IMR-90 (cell line): ENCODE data around the gene AFF2. TPM values are rescaled to one million over a fixed set of nuclear protein-coding genes. Genes with fewer than 3 reads are reported as not detected.

Experiments used
- ATAC-seq: fragments of 200-7000 bp; cut with Tn5 transposase; 2 replicates; pipeline ENCODE4 v1.9.1; 2020; ENCODE audit warnings: low read depth, mild to moderate bottlenecking, moderate library complexity
- BruUV-seq: library from RNA; stranded (reverse); fragments of 400-500 nt; replicated peaks from 2 replicates; lab custom pipeline; 2021; lab: Mats Ljungman, UMichigan
- CTCF ChIA-PET: fragments of 300-600 bp; formaldehyde crosslinking; extraction: SDS; loops from one replicate; lab custom pipeline; 2021; ENCODE audit warnings: antibody characterized with exemption; lab: Yijun Ruan, JAX
- POLR2A ChIA-PET: fragments of 300-600 bp; sonication (Branson Sonifier 250); formaldehyde crosslinking; loops from one replicate; lab custom pipeline; 2022; ENCODE audit warnings: antibody characterized with exemption; ENCODE audit not compliant: unreplicated experiment; lab: Charles Lee
- DNase-seq: peaks from one replicate; pipeline ENCODE4 v3.0.0; 2013
- H2AFZ ChIP-seq: replicated peaks from 2 replicates; pipeline ENCODE3; 2013; ENCODE audit warnings: low read length, mild to moderate bottlenecking; ENCODE audit not compliant: poor library complexity
- H2AK5ac ChIP-seq: 2 replicates; pipeline ENCODE4 v1.6.1; 2013; ENCODE audit warnings: low read depth, low read length, inconsistent platforms
- H2AK9ac ChIP-seq: replicated peaks from 2 replicates; pipeline ENCODE3; 2013; ENCODE audit warnings: mild to moderate bottlenecking, low read depth, low read length, moderate library complexity; ENCODE audit not compliant: poor library complexity
- H2BK120ac ChIP-seq: 2 replicates; pipeline ENCODE4 v1.6.1; 2013; ENCODE audit warnings: low read depth, low read length, inconsistent platforms
- H2BK15ac ChIP-seq: 3 replicates; pipeline ENCODE4 v1.6.1; 2013; ENCODE audit warnings: low read depth, low read length, inconsistent platforms
- H2BK20ac ChIP-seq: 2 replicates; pipeline ENCODE4 v1.6.1; 2013; ENCODE audit warnings: low read depth, mild to moderate bottlenecking, inconsistent platforms, low read length, moderate library complexity
- H2BK5ac ChIP-seq: 2 replicates; pipeline ENCODE4 v1.6.1; 2013; ENCODE audit warnings: mild to moderate bottlenecking, low read depth, low read length, inconsistent platforms; ENCODE audit not compliant: poor library complexity, severe bottlenecking
- H3K14ac ChIP-seq: replicated peaks from 2 replicates; pipeline ENCODE4 v1.6.1; 2013; ENCODE audit warnings: low read depth, low read length, inconsistent platforms
- H3K18ac ChIP-seq: 2 replicates; pipeline ENCODE4 v1.6.1; 2013; ENCODE audit warnings: low read depth, low read length, control low read depth
- H3K23ac ChIP-seq: 2 replicates; pipeline ENCODE4 v1.6.1; 2013; ENCODE audit warnings: low read depth, low read length, inconsistent platforms
- H3K27ac ChIP-seq: 2 replicates; pipeline ENCODE4 v1.5.1; 2013; ENCODE audit warnings: mild to moderate bottlenecking, control low read depth, low read length; ENCODE audit not compliant: insufficient read depth
- H3K27me3 ChIP-seq: 2 replicates; pipeline ENCODE4 v1.6.1; 2013; ENCODE audit warnings: low read length; ENCODE audit not compliant: control insufficient read depth, insufficient read depth
- H3K36me3 ChIP-seq: 2 replicates; pipeline ENCODE4 v1.6.1; 2013; ENCODE audit warnings: low read length, mixed read lengths; ENCODE audit not compliant: control insufficient read depth, insufficient read depth
- H3K4ac ChIP-seq: 2 replicates; pipeline ENCODE4 v1.6.1; 2013; ENCODE audit warnings: low read depth, low read length, inconsistent platforms
- H3K4me1 ChIP-seq: 2 replicates; pipeline ENCODE4 v1.6.1; 2013; ENCODE audit warnings: low read length, mixed read lengths; ENCODE audit not compliant: control insufficient read depth, insufficient read depth
- H3K4me2 ChIP-seq: 2 replicates; pipeline ENCODE4 v1.6.1; 2013; ENCODE audit warnings: low read depth, mild to moderate bottlenecking, control low read depth, low read length, moderate library complexity
- H3K4me3 ChIP-seq: 2 replicates; pipeline ENCODE4 v1.5.1; 2013; ENCODE audit warnings: low read depth, mild to moderate bottlenecking, control low read depth, low read length, moderate library complexity; ENCODE audit not compliant: insufficient read depth
- H3K56ac ChIP-seq: 2 replicates; pipeline ENCODE4 v1.6.1; 2013; ENCODE audit warnings: low read length, inconsistent platforms; ENCODE audit not compliant: insufficient read depth; ENCODE audit errors: extremely low read depth
- H3K79me1 ChIP-seq, 2 experiments: 2 replicates each; pipeline ENCODE4 v1.6.1; 2013; ENCODE audit warnings: low read length in 2 of 2, inconsistent platforms in 1 of 2, low read depth in 1 of 2
- H3K9ac ChIP-seq: 2 replicates; pipeline ENCODE4 v1.6.1; 2013; ENCODE audit warnings: low read depth, low read length, control low read depth
- H3K9me1 ChIP-seq: 2 replicates; pipeline ENCODE4 v1.6.1; 2013; ENCODE audit warnings: low read length, inconsistent platforms; ENCODE audit not compliant: insufficient read depth
- H3K9me3 ChIP-seq: 2 replicates; pipeline ENCODE4 v1.6.1; 2013; ENCODE audit warnings: low read length; ENCODE audit not compliant: control insufficient read depth, insufficient read depth
- H4K20me1 ChIP-seq: 2 replicates; pipeline ENCODE4 v1.6.1; 2013; ENCODE audit warnings: low read length, inconsistent platforms; ENCODE audit not compliant: insufficient read depth
- H4K5ac ChIP-seq: 2 replicates; pipeline ENCODE4 v1.6.1; 2013; ENCODE audit warnings: mild to moderate bottlenecking, low read depth, low read length, control low read depth
- H4K8ac ChIP-seq, 2 experiments: 2 replicates each; pipeline ENCODE4 v1.6.1; 2013; ENCODE audit warnings: low read depth in 2 of 2, low read length in 2 of 2, control low read depth in 1 of 2, inconsistent platforms in 1 of 2
- H4K91ac ChIP-seq: 2 replicates; pipeline ENCODE4 v1.6.1; 2013; ENCODE audit warnings: low read depth, low read length, inconsistent platforms; ENCODE audit not compliant: insufficient read depth
- BHLHE40 ChIP-seq: fragments of 150-350 bp; IDR thresholded peaks from 2 replicates; pipeline ENCODE4 v1.6.1; 2016; ENCODE audit warnings: mild to moderate bottlenecking, low read depth, low read length
- CEBPB ChIP-seq: IDR thresholded peaks from 2 replicates; pipeline ENCODE4 v1.6.1; 2012; ENCODE audit warnings: low read depth, low read length, improper control_type of control experiment
- CHD1 ChIP-seq: IDR thresholded peaks from 2 replicates; pipeline ENCODE4 v1.6.1; 2012; ENCODE audit warnings: low read depth, low read length, improper control_type of control experiment
- CTCF ChIP-seq: conservative IDR thresholded peaks from 2 replicates; pipeline ENCODE4 v1.5.1; 2012; ENCODE audit warnings: mild to moderate bottlenecking, low read depth, low read length, improper control_type of control experiment
- ELK1 ChIP-seq: fragments of 150-350 bp; IDR thresholded peaks from 2 replicates; pipeline ENCODE4 v1.6.1; 2016; ENCODE audit warnings: low read depth, mild to moderate bottlenecking, low read length, moderate library complexity, borderline replicate concordance
- FOS ChIP-seq: fragments of 150-350 bp; IDR thresholded peaks from 2 replicates; pipeline ENCODE4 v1.6.1; 2016; ENCODE audit warnings: low read depth, low read length
- MAFK ChIP-seq: IDR thresholded peaks from 2 replicates; pipeline ENCODE4 v1.6.1; 2012; ENCODE audit warnings: low read depth, low read length, improper control_type of control experiment
- MAZ ChIP-seq: IDR thresholded peaks from 2 replicates; pipeline ENCODE4 v1.6.1; 2012; ENCODE audit warnings: low read depth, mild to moderate bottlenecking, low read length, improper control_type of control experiment, moderate library complexity, borderline replicate concordance
- MXI1 ChIP-seq: IDR thresholded peaks from 2 replicates; pipeline ENCODE4 v1.6.1; 2012; ENCODE audit warnings: low read depth, mild to moderate bottlenecking, low read length, moderate library complexity, borderline replicate concordance
- NFE2L2 ChIP-seq: fragments of 150-350 bp; IDR thresholded peaks from 2 replicates; pipeline ENCODE4 v1.6.1; 2016; ENCODE audit warnings: low read depth, mild to moderate bottlenecking, low read length
- POLR2A ChIP-seq: IDR thresholded peaks from 2 replicates; pipeline ENCODE4 v1.6.1; 2012; ENCODE audit warnings: mild to moderate bottlenecking, low read depth, low read length
- RAD21 ChIP-seq: IDR thresholded peaks from 2 replicates; pipeline ENCODE4 v1.6.1; 2012; ENCODE audit warnings: low read length, improper control_type of control experiment
- RCOR1 ChIP-seq: IDR thresholded peaks from 2 replicates; pipeline ENCODE4 v1.6.1; 2012; ENCODE audit warnings: mild to moderate bottlenecking, low read length, improper control_type of control experiment; ENCODE audit not compliant: insufficient replicate concordance
- RFX5 ChIP-seq: IDR thresholded peaks from 2 replicates; pipeline ENCODE4 v1.8.0; 2012; ENCODE audit warnings: low read depth, mild to moderate bottlenecking, low read length, moderate library complexity
- SMC3 ChIP-seq: fragments of 150-350 bp; IDR thresholded peaks from 2 replicates; pipeline ENCODE4 v1.6.1; 2016; ENCODE audit warnings: low read depth, mild to moderate bottlenecking, antibody characterized with exemption, low read length, moderate library complexity
- USF2 ChIP-seq: fragments of 150-350 bp; IDR thresholded peaks from 2 replicates; pipeline ENCODE4 v1.6.1; 2017; ENCODE audit warnings: mild to moderate bottlenecking, antibody characterized with exemption, low read length, low read depth
- WGBS, 2 experiments: methylation state at CpG; one replicate each; pipeline versions ENCODE4 v1.1.5 to v1.1.7; 2013; ENCODE audit warnings: missing lambda C conversion rate in 2 of 2; ENCODE audit not compliant: insufficient read length in 1 of 2; ENCODE audit errors: extremely low coverage in 2 of 2; 5-methylcytosine and 5-hydroxymethylcytosine counted together
- dilution Hi-C: fragments of 300-500 bp; cut with HindIII; formaldehyde crosslinking; loops from one replicate; pipeline ENCODE4 v1.14.3; 2018; ENCODE audit warnings: low sequenced_read_pairs; ENCODE audit not compliant: unreplicated experiment
- in situ Hi-C: fragments of 300-500 bp; cut with MboI; formaldehyde crosslinking; loops from 3 replicates; pipeline ENCODE4 v1.14.3; 2019; ENCODE audit warnings: low sequenced_read_pairs, inconsistent platforms, mixed read lengths
- intact Hi-C: fragments of 100-400 bp; cut with micrococcal nuclease; formaldehyde crosslinking; loops from 2 replicates; pipeline ENCODE4 v1.10.0; 2022
- polyA plus RNA-seq, 3 experiments: library from polyadenylated mRNA; depleted of rRNA; stranded (reverse); fragments of >200 nt; gene quantifications; 2 replicates each; pipeline ENCODE4 v1.2.3, GENCODE V29; 2012; ENCODE audit warnings: low replicate concordance in 1 of 3
- total RNA-seq: library from RNA; depleted of rRNA; stranded (reverse); fragments of >200 nt; gene quantifications from 2 replicates; pipeline ENCODE4 v1.2.3, GENCODE V29; 2012

Gene AFF2
- total and polyA plus RNA-seq, 2 of the 4 experiments (the other 2 are of a cell fraction), result 0.15 to 0.72 TPM

GRCh38 chrX:148588649-148589310 lies 88.4 kb downstream of the AFF2 start:
- Histone ChIP-seq H3K14ac (no peak overlapping the region), H3K79me1 (no peaks in the 10 kb centered on the region), H2BK120ac (no peak overlapping the region), H4K20me1 (no peaks in the 10 kb centered on the region), H3K9me1 (no peaks in the 10 kb centered on the region), H4K5ac (no peak overlapping the region), H4K8ac (no peak overlapping the region), H3K27ac (no peak overlapping the region), H2AK9ac (no peak overlapping the region), H3K23ac (no peak overlapping the region), H2AK5ac (no peak overlapping the region), H3K4me1 (no peaks in the 10 kb centered on the region), H2AFZ (no peak overlapping the region), H3K4me3 (no peak overlapping the region), H2BK15ac (no peak overlapping the region), H3K27me3 (no peaks in the 10 kb centered on the region), H3K9ac (no peak overlapping the region), H4K91ac (no peak overlapping the region), H3K4me2 (no peak overlapping the region), H3K18ac (no peak overlapping the region), H3K4ac (no peak overlapping the region), H2BK5ac (no peak overlapping the region), H3K9me3 (peaks cover 4% of the 10 kb centered on the region; the same call in 1 of the 2 replicates), H2BK20ac (no peak overlapping the region), H3K56ac (no peak overlapping the region), H3K36me3 (no peaks in the 10 kb centered on the region)
- POLR2A ChIA-PET, result no interaction called here
- in situ Hi-C loops (no loop called here), intact Hi-C loops (no loop called here), dilution Hi-C loops (no loop called here)
- no TSS peak for BruUV-seq
- CTCF ChIA-PET, result no interaction called here
- TF ChIP-seq CHD1, result no peak
- no peak for TF ChIP-seq MXI1
- no peak for TF ChIP-seq MAFK
- no peak for TF ChIP-seq RAD21
- TF ChIP-seq CEBPB, result no peak
- TF ChIP-seq SMC3, result no peak
- TF ChIP-seq USF2, result no peak
- no peak for TF ChIP-seq ELK1
- no peak for TF ChIP-seq POLR2A
- no peak for TF ChIP-seq RCOR1
- no peak for TF ChIP-seq BHLHE40
- no peak for TF ChIP-seq MAZ
- no peak for TF ChIP-seq RFX5
- no peak for TF ChIP-seq CTCF
- TF ChIP-seq FOS, result no peak
- no peak for TF ChIP-seq NFE2L2
- ATAC-seq (no peak), DNase-seq (no peak)
- no CpG with 5 or more reads among the region's 6 CpGs for WGBS, 2 experiments
